SK-N-SH (cell line): ENCODE results near the gene LRRC8C. TPM values are rescaled to one million over a fixed set of nuclear protein-coding genes. Genes with fewer than 3 reads are reported as not detected.

Experiments used
- CHD2 ChIP-seq: fragments of 150-350 bp; IDR thresholded peaks from 2 replicates; pipeline ENCODE4 v1.6.1; 2018; ENCODE audit warnings: low read length; ENCODE audit not compliant: partially characterized antibody
- CTCF ChIP-seq: fragments of 200-600 bp; sonication (generic); IDR thresholded peaks from 2 replicates; pipeline ENCODE4 v1.6.1; 2017; ENCODE audit warnings: antibody characterized with exemption, mild to moderate bottlenecking, moderate library complexity
- FOXJ3 ChIP-seq: sonication (generic); formaldehyde crosslinking; IDR thresholded peaks from 2 replicates; pipeline ENCODE4 v1.5.1; 2020; ENCODE audit warnings: mild to moderate bottlenecking, missing genetic modification reagents
- FOXM1 ChIP-seq: IDR thresholded peaks from 2 replicates; pipeline ENCODE4 v1.4.0; 2012; ENCODE audit warnings: low read depth, mild to moderate bottlenecking
- GATA2 ChIP-seq: sonication (generic); formaldehyde crosslinking; IDR thresholded peaks from 2 replicates; pipeline ENCODE4 v1.5.0; 2020; ENCODE audit warnings: mild to moderate bottlenecking, missing genetic modification reagents
- MAX ChIP-seq: IDR thresholded peaks from 2 replicates; pipeline ENCODE4 v1.4.0; 2012; ENCODE audit warnings: low read depth
- MXI1 ChIP-seq: IDR thresholded peaks from 2 replicates; pipeline ENCODE4 v1.6.1; 2012; ENCODE audit warnings: mild to moderate bottlenecking, low read depth, low read length, improper control_type of control experiment
- NRF1 ChIP-seq: IDR thresholded peaks from 2 replicates; pipeline ENCODE4 v1.6.1; 2012; ENCODE audit warnings: low read depth, mild to moderate bottlenecking, low read length
- PBX3 ChIP-seq: IDR thresholded peaks from 2 replicates; pipeline ENCODE4; 2012
- RCOR1 ChIP-seq: fragments of 150-350 bp; IDR thresholded peaks from 2 replicates; pipeline ENCODE4 v1.6.1; 2017; ENCODE audit warnings: antibody characterized with exemption, low read length
- REST ChIP-seq: IDR thresholded peaks from 2 replicates; pipeline ENCODE4 v1.6.1; 2012; ENCODE audit warnings: mild to moderate bottlenecking, low read depth, low read length, moderate library complexity
- RXRA ChIP-seq: IDR thresholded peaks from 2 replicates; pipeline ENCODE4 v1.4.0; 2012; ENCODE audit warnings: low read depth, mild to moderate bottlenecking, borderline replicate concordance
- SIN3A ChIP-seq: IDR thresholded peaks from 2 replicates; pipeline ENCODE4 v1.6.1; 2012; ENCODE audit warnings: low read depth, mild to moderate bottlenecking, low read length, moderate library complexity, borderline replicate concordance
- USF2 ChIP-seq: fragments of 150-350 bp; IDR thresholded peaks from 2 replicates; pipeline ENCODE4 v1.6.1; 2017; ENCODE audit warnings: antibody characterized with exemption, low read length, low read depth, borderline replicate concordance
- ZBTB33 ChIP-seq: IDR thresholded peaks from 2 replicates; pipeline ENCODE4 v1.4.0; 2012; ENCODE audit warnings: low read depth, borderline replicate concordance
- polyA plus RNA-seq, 3 experiments: library from polyadenylated mRNA; depleted of rRNA; stranded (reverse); fragments of >200 nt; gene quantifications; 2 replicates each; pipeline ENCODE4 v1.2.3, GENCODE V29; 2012

LRRC8C gene
- polyA plus RNA-seq, 1 of the 3 experiments (the other 2 are of a cell fraction): 4.2 TPM

- TF ChIP-seq FOXJ3 (no peak), FOXM1 (no peak), CHD2 (no peak), PBX3 (peak; percentile 45), REST (no peak), MXI1 (no peak), MAX (no peak), ZBTB33 (no peak), RCOR1 (no peak), GATA2 (CRISPR knock-in tag) (no peak), RXRA (no peak), USF2 (no peak), CTCF (no peak), SIN3A (no peak), NRF1 (no peak)
Measured at GRCh38 chr1:89635825-89636815, 3.2 kb downstream of the LRRC8C start (continued).
